Right lobe of liver (tissue), 4 donors: ENCODE data around the gene HOMER1.

ENCODE experiments used
- CTCF ChIP-seq, 4 donors: fragments of 200-600 bp in 3 of 4; fragments of 450-650 bp in 1 of 4; IDR thresholded peaks; one replicate each; pipeline versions ENCODE4 v1.5.1 to v1.8.0; 2016 to 2022; ENCODE audit warnings: antibody characterized with exemption in 4 of 4, mild to moderate bottlenecking in 2 of 4
- POLR2A ChIP-seq: fragments of 450-650 bp; IDR thresholded peaks from one replicate; pipeline ENCODE4 v1.6.1; 2017; ENCODE audit warnings: antibody characterized with exemption, mild to moderate bottlenecking
- donor health status: DM: no; HTN: no; CAD: no.
- donor health status: DM: no; HTN: no; CAD: no.
- donor health status: DM: no; HTN: yes; CAD: no.

GRCh38 chr5:79474367-79475151, 39.4 kb downstream of the HOMER1 start:
- TF ChIP-seq POLR2A (no peak), CTCF (IDR thresholded peaks at IDR 0.05) (no peak)
